SK-N-SH treated with all-trans-retinoic acid at 6 μM for 48 hours (cell line): ENCODE measurements around the gene MYH7B.

Source experiments
- ATAC-seq: fragments of 200-7000 bp; cut with Tn5 transposase; 3 replicates; pipeline ENCODE4 v1.9.1; 2020; ENCODE audit warnings: mild to moderate bottlenecking, moderate library complexity
- BACH2 ChIP-seq: fragments of 250-450 bp; sonication (Bioruptor Pico); IDR thresholded peaks from 2 replicates; pipeline ENCODE4 v1.9.0; 2021; ENCODE audit warnings: mild to moderate bottlenecking, borderline replicate concordance
- ESRRG ChIP-seq: fragments of 250-450 bp; sonication (Bioruptor Pico); IDR thresholded peaks from 2 replicates; pipeline ENCODE4 v1.6.1; 2021; ENCODE audit warnings: mild to moderate bottlenecking
- GLIS3 ChIP-seq: fragments of 250-450 bp; sonication (Bioruptor Pico); IDR thresholded peaks from 2 replicates; pipeline ENCODE4 v1.5.0; 2020; ENCODE audit warnings: mild to moderate bottlenecking, moderate library complexity
- ISL1 ChIP-seq: fragments of 250-450 bp; sonication (Bioruptor Pico); IDR thresholded peaks from 2 replicates; pipeline ENCODE4 v2.1.2; 2022; ENCODE audit warnings: mild to moderate bottlenecking, moderate library complexity
- OSR1 ChIP-seq: fragments of 250-450 bp; sonication (Bioruptor Pico); IDR thresholded peaks from 2 replicates; pipeline ENCODE4 v1.8.0; 2022; ENCODE audit warnings: moderate library complexity, mild to moderate bottlenecking, inconsistent platforms
- PPARA ChIP-seq: fragments of 250-450 bp; sonication (Bioruptor Pico); IDR thresholded peaks from 2 replicates; pipeline ENCODE4 v1.5.0; 2020; ENCODE audit warnings: mild to moderate bottlenecking, borderline replicate concordance
- RARB ChIP-seq: fragments of 250-450 bp; sonication (Bioruptor Pico); IDR thresholded peaks from 2 replicates; pipeline ENCODE4 v1.8.0; 2021; ENCODE audit warnings: mild to moderate bottlenecking, moderate library complexity
- SNAI2 ChIP-seq: fragments of 250-450 bp; sonication (Bioruptor Pico); IDR thresholded peaks from 2 replicates; pipeline ENCODE4 v1.5.0; 2020; ENCODE audit warnings: mild to moderate bottlenecking, moderate library complexity
- TCF4 ChIP-seq: fragments of 250-450 bp; sonication (Bioruptor Pico); IDR thresholded peaks from 2 replicates; pipeline ENCODE4 v1.8.0; 2021; ENCODE audit warnings: mild to moderate bottlenecking, moderate library complexity, borderline replicate concordance
- TOX ChIP-seq: fragments of 250-450 bp; sonication (Bioruptor Pico); IDR thresholded peaks from 2 replicates; pipeline ENCODE4 v1.8.0; 2021; ENCODE audit warnings: mild to moderate bottlenecking, moderate library complexity, borderline replicate concordance
- ZC3H10 ChIP-seq: fragments of 250-450 bp; sonication (Bioruptor Pico); IDR thresholded peaks from 2 replicates; pipeline ENCODE4 v1.5.1; 2021; ENCODE audit warnings: mild to moderate bottlenecking, moderate library complexity
- ZFP3 ChIP-seq: fragments of 250-450 bp; sonication (Bioruptor Pico); IDR thresholded peaks from 2 replicates; pipeline ENCODE4 v1.5.0; 2020; ENCODE audit warnings: mild to moderate bottlenecking, moderate library complexity
- ZFP30 ChIP-seq: fragments of 450-650 bp; formaldehyde crosslinking; IDR thresholded peaks from 2 replicates; pipeline ENCODE4 v1.5.0; 2022; ENCODE audit warnings: mild to moderate bottlenecking, moderate library complexity
- ZNF565 ChIP-seq: fragments of 450-650 bp; formaldehyde crosslinking; conservative IDR thresholded peaks from 2 replicates; pipeline ENCODE4 v1.5.0; 2020; ENCODE audit warnings: low read depth, mild to moderate bottlenecking, moderate library complexity
- ZNF70 ChIP-seq: fragments of 450-650 bp; formaldehyde crosslinking; IDR thresholded peaks from 2 replicates; pipeline ENCODE4 v1.5.0; 2020; ENCODE audit warnings: mild to moderate bottlenecking, moderate library complexity
- ZNF8 ChIP-seq: fragments of 450-650 bp; formaldehyde crosslinking; IDR thresholded peaks from 2 replicates; pipeline ENCODE4 v1.5.0; 2020; ENCODE audit warnings: mild to moderate bottlenecking, moderate library complexity
- TF ChIP-seq, protein P1 (sequence below): fragments of 250-450 bp; sonication (Bioruptor Pico); IDR thresholded peaks from 2 replicates; pipeline ENCODE4 v1.5.1; 2021; ENCODE audit warnings: mild to moderate bottlenecking, moderate library complexity
- TF ChIP-seq, protein P2 (sequence below): fragments of 250-450 bp; sonication (Bioruptor Pico); IDR thresholded peaks from 2 replicates; pipeline ENCODE4 v1.8.0; 2020; ENCODE audit warnings: mild to moderate bottlenecking, moderate library complexity, borderline replicate concordance
- TF ChIP-seq, protein P3 (sequence below): fragments of 250-450 bp; sonication (Bioruptor Pico); IDR thresholded peaks from 2 replicates; pipeline ENCODE4 v1.5.1; 2020; ENCODE audit warnings: low read depth, mild to moderate bottlenecking, moderate library complexity
- TF ChIP-seq, protein P4 (sequence below): fragments of 250-450 bp; sonication (Bioruptor Pico); IDR thresholded peaks from 2 replicates; pipeline ENCODE4 v1.8.0; 2021; ENCODE audit warnings: low read depth, mild to moderate bottlenecking, moderate library complexity, borderline replicate concordance
- TF ChIP-seq, protein P5 (sequence below): fragments of 250-450 bp; sonication (Bioruptor Pico); IDR thresholded peaks from 2 replicates; pipeline ENCODE4 v1.5.0; 2020; ENCODE audit warnings: mild to moderate bottlenecking, moderate library complexity

Gene MYH7B

DNA sequence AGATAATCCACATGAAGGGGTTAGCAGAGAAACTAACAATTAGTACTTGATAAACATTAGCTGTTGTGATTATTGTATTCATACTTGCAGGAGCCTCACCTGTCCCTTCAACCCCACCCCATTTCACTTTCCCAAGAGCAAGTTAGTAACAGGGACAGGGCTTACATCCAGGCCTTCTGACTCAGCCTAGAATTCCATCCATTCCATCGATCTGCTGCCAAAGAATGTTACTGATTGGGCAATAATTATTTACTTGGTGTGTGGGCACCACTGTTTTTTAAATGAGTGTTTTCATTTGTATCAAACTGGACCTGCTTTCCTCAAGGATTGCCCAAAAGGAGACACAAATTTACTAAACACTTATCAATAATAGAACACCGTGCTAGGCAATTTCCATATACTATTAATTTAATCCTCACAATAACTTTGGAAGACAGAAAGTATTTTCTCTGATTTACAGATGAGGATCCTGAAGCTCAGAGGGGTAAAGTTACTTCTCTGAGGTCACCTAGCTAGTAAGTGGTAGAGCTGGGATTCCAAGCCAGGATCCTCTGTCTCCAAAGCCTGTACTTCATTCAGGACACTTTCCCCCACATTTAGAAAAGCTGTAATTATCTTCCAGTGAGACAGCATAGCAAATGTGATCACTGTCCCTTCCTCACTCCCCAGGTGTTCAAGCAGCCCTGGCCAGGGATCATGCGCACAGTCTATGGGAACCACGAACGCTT is 32.9 kb upstream of the MYH7B start:
- no peak for TF ChIP-seq ISL1 (CRISPR knock-in tag)
- TF ChIP-seq PPARA (CRISPR knock-in tag), result no peak
- no peak for TF ChIP-seq ZNF565
- TF ChIP-seq SNAI2 (CRISPR knock-in tag), result no peak
- no peak for TF ChIP-seq RARB (CRISPR knock-in tag)
- TF ChIP-seq BACH2 (CRISPR knock-in tag), result no peak
- no peak for TF ChIP-seq TOX
- no peak for TF ChIP-seq ZNF70 (CRISPR knock-in tag)
- TF ChIP-seq, protein P1, sequence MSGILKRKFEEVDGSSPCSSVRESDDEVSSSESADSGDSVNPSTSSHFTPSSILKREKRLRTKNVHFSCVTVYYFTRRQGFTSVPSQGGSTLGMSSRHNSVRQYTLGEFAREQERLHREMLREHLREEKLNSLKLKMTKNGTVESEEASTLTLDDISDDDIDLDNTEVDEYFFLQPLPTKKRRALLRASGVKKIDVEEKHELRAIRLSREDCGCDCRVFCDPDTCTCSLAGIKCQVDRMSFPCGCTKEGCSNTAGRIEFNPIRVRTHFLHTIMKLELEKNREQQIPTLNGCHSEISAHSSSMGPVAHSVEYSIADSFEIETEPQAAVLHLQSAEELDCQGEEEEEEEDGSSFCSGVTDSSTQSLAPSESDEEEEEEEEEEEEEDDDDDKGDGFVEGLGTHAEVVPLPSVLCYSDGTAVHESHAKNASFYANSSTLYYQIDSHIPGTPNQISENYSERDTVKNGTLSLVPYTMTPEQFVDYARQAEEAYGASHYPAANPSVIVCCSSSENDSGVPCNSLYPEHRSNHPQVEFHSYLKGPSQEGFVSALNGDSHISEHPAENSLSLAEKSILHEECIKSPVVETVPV, result no peak
- no peak for TF ChIP-seq ZC3H10

DNA sequence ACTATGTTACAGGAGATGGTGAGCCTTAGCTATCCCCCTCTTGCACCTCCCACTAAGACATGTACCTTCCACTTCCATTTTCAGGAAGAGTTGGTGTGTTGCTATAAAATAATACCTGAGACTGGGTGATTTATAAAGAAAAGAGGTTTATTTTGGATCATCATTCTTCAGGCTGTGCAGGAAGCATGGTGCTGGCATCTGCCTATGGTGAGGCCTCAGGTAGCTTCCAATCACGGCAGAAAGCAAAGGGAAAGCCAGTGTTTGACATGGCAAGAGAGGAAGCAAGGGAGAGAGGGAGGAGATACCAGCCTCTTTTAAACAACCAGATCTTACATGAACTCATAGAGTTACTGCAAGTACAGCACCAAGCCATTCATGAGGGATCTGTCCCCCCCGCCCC is 32.3 kb upstream of the MYH7B start:
- ATAC-seq, result no peak
- TF ChIP-seq TCF4 (CRISPR knock-in tag), result no peak
- no peak for TF ChIP-seq ESRRG (CRISPR knock-in tag)
- TF ChIP-seq, protein P2, sequence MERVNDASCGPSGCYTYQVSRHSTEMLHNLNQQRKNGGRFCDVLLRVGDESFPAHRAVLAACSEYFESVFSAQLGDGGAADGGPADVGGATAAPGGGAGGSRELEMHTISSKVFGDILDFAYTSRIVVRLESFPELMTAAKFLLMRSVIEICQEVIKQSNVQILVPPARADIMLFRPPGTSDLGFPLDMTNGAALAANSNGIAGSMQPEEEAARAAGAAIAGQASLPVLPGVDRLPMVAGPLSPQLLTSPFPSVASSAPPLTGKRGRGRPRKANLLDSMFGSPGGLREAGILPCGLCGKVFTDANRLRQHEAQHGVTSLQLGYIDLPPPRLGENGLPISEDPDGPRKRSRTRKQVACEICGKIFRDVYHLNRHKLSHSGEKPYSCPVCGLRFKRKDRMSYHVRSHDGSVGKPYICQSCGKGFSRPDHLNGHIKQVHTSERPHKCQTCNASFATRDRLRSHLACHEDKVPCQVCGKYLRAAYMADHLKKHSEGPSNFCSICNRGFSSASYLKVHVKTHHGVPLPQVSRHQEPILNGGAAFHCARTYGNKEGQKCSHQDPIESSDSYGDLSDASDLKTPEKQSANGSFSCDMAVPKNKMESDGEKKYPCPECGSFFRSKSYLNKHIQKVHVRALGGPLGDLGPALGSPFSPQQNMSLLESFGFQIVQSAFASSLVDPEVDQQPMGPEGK (CRISPR knock-in tag), result no peak
- TF ChIP-seq, protein P1, result no peak
- TF ChIP-seq, protein P3, sequence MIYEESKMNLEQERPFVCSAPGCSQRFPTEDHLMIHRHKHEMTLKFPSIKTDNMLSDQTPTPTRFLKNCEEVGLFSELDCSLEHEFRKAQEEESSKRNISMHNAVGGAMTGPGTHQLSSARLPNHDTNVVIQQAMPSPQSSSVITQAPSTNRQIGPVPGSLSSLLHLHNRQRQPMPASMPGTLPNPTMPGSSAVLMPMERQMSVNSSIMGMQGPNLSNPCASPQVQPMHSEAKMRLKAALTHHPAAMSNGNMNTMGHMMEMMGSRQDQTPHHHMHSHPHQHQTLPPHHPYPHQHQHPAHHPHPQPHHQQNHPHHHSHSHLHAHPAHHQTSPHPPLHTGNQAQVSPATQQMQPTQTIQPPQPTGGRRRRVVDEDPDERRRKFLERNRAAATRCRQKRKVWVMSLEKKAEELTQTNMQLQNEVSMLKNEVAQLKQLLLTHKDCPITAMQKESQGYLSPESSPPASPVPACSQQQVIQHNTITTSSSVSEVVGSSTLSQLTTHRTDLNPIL (CRISPR knock-in tag), result no peak
- TF ChIP-seq, protein P4, sequence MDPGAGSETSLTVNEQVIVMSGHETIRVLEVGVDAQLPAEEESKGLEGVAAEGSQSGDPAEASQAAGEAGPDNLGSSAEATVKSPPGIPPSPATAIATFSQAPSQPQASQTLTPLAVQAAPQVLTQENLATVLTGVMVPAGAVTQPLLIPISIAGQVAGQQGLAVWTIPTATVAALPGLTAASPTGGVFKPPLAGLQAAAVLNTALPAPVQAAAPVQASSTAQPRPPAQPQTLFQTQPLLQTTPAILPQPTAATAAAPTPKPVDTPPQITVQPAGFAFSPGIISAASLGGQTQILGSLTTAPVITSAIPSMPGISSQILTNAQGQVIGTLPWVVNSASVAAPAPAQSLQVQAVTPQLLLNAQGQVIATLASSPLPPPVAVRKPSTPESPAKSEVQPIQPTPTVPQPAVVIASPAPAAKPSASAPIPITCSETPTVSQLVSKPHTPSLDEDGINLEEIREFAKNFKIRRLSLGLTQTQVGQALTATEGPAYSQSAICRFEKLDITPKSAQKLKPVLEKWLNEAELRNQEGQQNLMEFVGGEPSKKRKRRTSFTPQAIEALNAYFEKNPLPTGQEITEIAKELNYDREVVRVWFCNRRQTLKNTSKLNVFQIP (CRISPR knock-in tag), result no peak
- no peak for TF ChIP-seq ZFP30 (CRISPR knock-in tag)
- no peak for TF ChIP-seq PPARA (CRISPR knock-in tag)
- TF ChIP-seq ZNF70 (CRISPR knock-in tag), result no peak
- TF ChIP-seq OSR1, result no peak
- no peak for TF ChIP-seq TOX
- TF ChIP-seq ISL1 (CRISPR knock-in tag), result no peak
- TF ChIP-seq ZC3H10, result no peak
- no peak for TF ChIP-seq RARB (CRISPR knock-in tag)
- TF ChIP-seq ZFP3 (CRISPR knock-in tag), result no peak
- TF ChIP-seq ZNF8, result no peak

More for the DNA sequence above, 32.9 kb upstream of the MYH7B start:
- peak; percentile 69 for ATAC-seq

DNA sequence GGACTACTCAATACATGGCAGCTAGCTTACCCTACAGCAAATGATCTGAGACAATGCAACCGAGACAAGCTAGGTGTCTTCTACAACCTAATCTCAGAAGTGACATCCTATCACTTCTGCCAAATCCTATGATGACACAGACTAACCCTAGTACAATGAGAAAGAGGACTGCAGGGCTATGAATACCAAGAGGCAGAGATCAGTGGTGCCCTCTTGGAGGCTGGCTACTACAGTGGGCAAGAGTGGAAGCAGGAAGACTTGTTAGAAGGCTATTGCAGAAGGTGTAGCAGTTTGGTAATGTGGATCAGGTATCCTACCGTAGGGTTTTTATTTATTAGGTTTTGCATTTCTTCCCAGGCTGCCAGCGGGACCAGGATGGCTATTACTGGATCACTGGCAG is 30.3 kb upstream of the MYH7B start:
- no peak for ATAC-seq
- TF ChIP-seq GLIS3 (CRISPR knock-in tag) (no peak), ESRRG (CRISPR knock-in tag) (no peak), RARB (CRISPR knock-in tag) (no peak), ZFP3 (CRISPR knock-in tag) (no peak), TCF4 (CRISPR knock-in tag) (no peak), ZNF70 (CRISPR knock-in tag) (no peak)
- TF ChIP-seq, protein P2 (CRISPR knock-in tag), result no peak
- TF ChIP-seq, protein P5, sequence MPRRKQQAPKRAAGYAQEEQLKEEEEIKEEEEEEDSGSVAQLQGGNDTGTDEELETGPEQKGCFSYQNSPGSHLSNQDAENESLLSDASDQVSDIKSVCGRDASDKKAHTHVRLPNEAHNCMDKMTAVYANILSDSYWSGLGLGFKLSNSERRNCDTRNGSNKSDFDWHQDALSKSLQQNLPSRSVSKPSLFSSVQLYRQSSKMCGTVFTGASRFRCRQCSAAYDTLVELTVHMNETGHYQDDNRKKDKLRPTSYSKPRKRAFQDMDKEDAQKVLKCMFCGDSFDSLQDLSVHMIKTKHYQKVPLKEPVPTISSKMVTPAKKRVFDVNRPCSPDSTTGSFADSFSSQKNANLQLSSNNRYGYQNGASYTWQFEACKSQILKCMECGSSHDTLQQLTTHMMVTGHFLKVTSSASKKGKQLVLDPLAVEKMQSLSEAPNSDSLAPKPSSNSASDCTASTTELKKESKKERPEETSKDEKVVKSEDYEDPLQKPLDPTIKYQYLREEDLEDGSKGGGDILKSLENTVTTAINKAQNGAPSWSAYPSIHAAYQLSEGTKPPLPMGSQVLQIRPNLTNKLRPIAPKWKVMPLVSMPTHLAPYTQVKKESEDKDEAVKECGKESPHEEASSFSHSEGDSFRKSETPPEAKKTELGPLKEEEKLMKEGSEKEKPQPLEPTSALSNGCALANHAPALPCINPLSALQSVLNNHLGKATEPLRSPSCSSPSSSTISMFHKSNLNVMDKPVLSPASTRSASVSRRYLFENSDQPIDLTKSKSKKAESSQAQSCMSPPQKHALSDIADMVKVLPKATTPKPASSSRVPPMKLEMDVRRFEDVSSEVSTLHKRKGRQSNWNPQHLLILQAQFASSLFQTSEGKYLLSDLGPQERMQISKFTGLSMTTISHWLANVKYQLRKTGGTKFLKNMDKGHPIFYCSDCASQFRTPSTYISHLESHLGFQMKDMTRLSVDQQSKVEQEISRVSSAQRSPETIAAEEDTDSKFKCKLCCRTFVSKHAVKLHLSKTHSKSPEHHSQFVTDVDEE (CRISPR knock-in tag), result no peak
- TF ChIP-seq, protein P4 (CRISPR knock-in tag), result no peak
- TF ChIP-seq, protein P3 (CRISPR knock-in tag), result no peak
